Vagina (tissue), 2 donors: ENCODE results near the gene TMEM52.

Source experiments
- POLR2A ChIP-seq, 2 donors: fragments of 450-650 bp; IDR thresholded peaks; one replicate each; pipeline ENCODE4 v1.6.1; 2017; ENCODE audit warnings: antibody characterized with exemption in 2 of 2, mild to moderate bottlenecking in 2 of 2, moderate library complexity in 2 of 2
- POLR2AphosphoS5 ChIP-seq, 2 donors: sonication (generic); formaldehyde crosslinking; IDR thresholded peaks; one replicate each; pipeline ENCODE4 v1.9.0; 2017; ENCODE audit warnings: antibody characterized with exemption in 2 of 2, mild to moderate bottlenecking in 2 of 2, low read depth in 1 of 2; ENCODE audit not compliant: insufficient read depth in 1 of 2

- TF ChIP-seq POLR2AphosphoS5 (IDR thresholded peaks at IDR 0.05; ENCODE audit: insufficient read depth in 1 of 2, low read depth in 1 of 2) (no peak), POLR2A (IDR thresholded peaks at IDR 0.05) (no peak)
These were observed 22.2 kb upstream of the TMEM52 start for GRCh38 chr1:1941211-1941841.
